MM.1S (cell line): ENCODE results near the gene SERBP1.

Source experiments
- DNase-seq: peaks from one replicate; pipeline ENCODE4 v3.0.0-alpha.2; 2015
- H2AFZ ChIP-seq: fragments of 300-600 bp; sonication (generic); 2 replicates; pipeline ENCODE4 v1.6.0; 2016; ENCODE audit warnings: antibody characterized with exemption, low read length
- H3F3A ChIP-seq: fragments of 300-600 bp; sonication (generic); 2 replicates; pipeline ENCODE4 v1.6.1; 2016; ENCODE audit warnings: mild to moderate bottlenecking, antibody characterized with exemption, low read length, moderate library complexity, mixed read lengths; ENCODE audit not compliant: insufficient read depth
- H3K27ac ChIP-seq: fragments of 300-600 bp; sonication (generic); 2 replicates; pipeline ENCODE4 v1.5.1; 2016; ENCODE audit warnings: mild to moderate bottlenecking, low read length
- H3K27me3 ChIP-seq: fragments of 300-600 bp; sonication (generic); replicated peaks from 2 replicates; pipeline ENCODE4 v1.6.0; 2016; ENCODE audit warnings: low read length; ENCODE audit not compliant: insufficient read depth
- H3K36me3 ChIP-seq: fragments of 300-600 bp; sonication (generic); replicated peaks from 2 replicates; pipeline ENCODE4 v1.6.1; 2016; ENCODE audit warnings: mild to moderate bottlenecking, low read length, mixed read lengths; ENCODE audit not compliant: insufficient read depth
- H3K4me1 ChIP-seq: fragments of 300-600 bp; sonication (generic); 2 replicates; pipeline ENCODE4 v1.6.1; 2016; ENCODE audit warnings: low read length, mixed read lengths
- H3K4me2 ChIP-seq: fragments of 300-600 bp; sonication (generic); 2 replicates; pipeline ENCODE4 v1.6.0; 2016; ENCODE audit warnings: low read depth, low read length
- H3K4me3 ChIP-seq: fragments of 300-600 bp; sonication (generic); 2 replicates; pipeline ENCODE4 v1.5.1; 2016; ENCODE audit warnings: low read length, mixed read lengths
- H3K79me2 ChIP-seq: fragments of 300-600 bp; sonication (generic); 2 replicates; pipeline ENCODE4 v1.6.1; 2016; ENCODE audit warnings: mixed run types, low read length, mixed read lengths
- H3K9ac ChIP-seq: fragments of 300-600 bp; sonication (generic); 2 replicates; pipeline ENCODE4 v1.6.1; 2016; ENCODE audit warnings: low read length, mixed read lengths
- H3K9me2 ChIP-seq: fragments of 300-600 bp; sonication (generic); replicated peaks from 2 replicates; pipeline ENCODE4 v1.6.1; 2016; ENCODE audit warnings: mild to moderate bottlenecking, low read length, mixed read lengths; ENCODE audit not compliant: insufficient read depth
- H3K9me3 ChIP-seq: fragments of 300-600 bp; sonication (generic); replicated peaks from 2 replicates; pipeline ENCODE4 v1.6.1; 2016; ENCODE audit warnings: mild to moderate bottlenecking, low read length, mixed read lengths; ENCODE audit not compliant: insufficient read depth
- H4K20me1 ChIP-seq: fragments of 300-600 bp; sonication (generic); 2 replicates; pipeline ENCODE4 v1.6.1; 2016; ENCODE audit warnings: mild to moderate bottlenecking, low read length, moderate library complexity, mixed read lengths; ENCODE audit not compliant: insufficient read depth
- CTCF ChIP-seq: fragments of 300-600 bp; sonication (generic); IDR thresholded peaks from 2 replicates; pipeline ENCODE4 v1.5.1; 2016; ENCODE audit warnings: antibody characterized with exemption, low read length, mixed read lengths
- EZH2 ChIP-seq: fragments of 300-600 bp; sonication (generic); optimal IDR thresholded peaks from 2 replicates; pipeline ENCODE3; 2017; ENCODE audit warnings: low read depth, mild to moderate bottlenecking, antibody characterized with exemption, low read length, mixed read lengths
- EZH2phosphoT487 ChIP-seq: fragments of 300-600 bp; sonication (generic); IDR thresholded peaks from 2 replicates; pipeline ENCODE4 v1.6.1; 2018; ENCODE audit warnings: antibody characterized with exemption, low read length

Gene SERBP1

GRCh38 chr1:67468066-67468718 lies 38.0 kb upstream of the SERBP1 start:
- no peaks in the 10 kb centered on the region for H4K20me1 ChIP-seq
- H3F3A ChIP-seq = no peaks in the 10 kb centered on the region
- H3K27ac ChIP-seq = no peak overlapping the region
- H3K36me3 ChIP-seq = no peaks in the 10 kb centered on the region
- no peak overlapping the region for H3K4me2 ChIP-seq
- no peak overlapping the region for H2AFZ ChIP-seq
- no peak overlapping the region for H3K9ac ChIP-seq
- no peaks in the 10 kb centered on the region for H3K9me2 ChIP-seq
- no peak for DNase-seq
- H3K79me2 ChIP-seq = no peaks in the 10 kb centered on the region
- H3K4me1 ChIP-seq = no peaks in the 10 kb centered on the region
- TF ChIP-seq EZH2 = no peak
- TF ChIP-seq CTCF = no peak
- TF ChIP-seq EZH2phosphoT487 = no peak
- no peaks in the 10 kb centered on the region for H3K27me3 ChIP-seq
- H3K4me3 ChIP-seq = no peak overlapping the region
- no peaks in the 10 kb centered on the region for H3K9me3 ChIP-seq

- Histone ChIP-seq H3K36me3 (no peaks in the 10 kb centered on the region), H3K9me2 (no peaks in the 10 kb centered on the region), H3F3A (no peaks in the 10 kb centered on the region), H3K4me1 (no peaks in the 10 kb centered on the region), H3K27me3 (no peaks in the 10 kb centered on the region), H3K4me2 (no peak overlapping the region), H3K4me3 (no peak overlapping the region), H4K20me1 (no peaks in the 10 kb centered on the region), H3K9ac (no peak overlapping the region), H3K9me3 (no peaks in the 10 kb centered on the region), H3K79me2 (no peaks in the 10 kb centered on the region), H3K27ac (no peak overlapping the region), H2AFZ (no peak overlapping the region)
- DNase-seq = no peak
- TF ChIP-seq EZH2phosphoT487 (no peak), EZH2 (no peak)
These were observed 35.2 kb upstream of the SERBP1 start for GRCh38 chr1:67465375-67465774.

- Histone ChIP-seq H3K9ac (no peak overlapping the region), H3K27me3 (no peaks in the 10 kb centered on the region), H3K27ac (no peak overlapping the region), H4K20me1 (no peaks in the 10 kb centered on the region), H3K4me3 (no peak overlapping the region), H3K79me2 (no peaks in the 10 kb centered on the region), H3K4me2 (no peak overlapping the region), H3K9me3 (no peaks in the 10 kb centered on the region), H3K9me2 (no peaks in the 10 kb centered on the region), H3K36me3 (no peaks in the 10 kb centered on the region), H3K4me1 (no peaks in the 10 kb centered on the region), H2AFZ (no peak overlapping the region), H3F3A (no peaks in the 10 kb centered on the region)
- DNase-seq = no peak
- TF ChIP-seq EZH2phosphoT487 = no peak
- no peak for TF ChIP-seq CTCF
- TF ChIP-seq EZH2 = no peak
These were observed 34.5 kb upstream of the SERBP1 start for GRCh38 chr1:67464746-67465145.

- no peak overlapping the region for H2AFZ ChIP-seq
- no peak for DNase-seq
- H4K20me1 ChIP-seq = no peaks in the 10 kb centered on the region
- H3K9me3 ChIP-seq = no peaks in the 10 kb centered on the region
- no peak overlapping the region for H3K27ac ChIP-seq
- H3K79me2 ChIP-seq = no peaks in the 10 kb centered on the region
- H3K36me3 ChIP-seq = no peaks in the 10 kb centered on the region
- no peak overlapping the region for H3K9ac ChIP-seq
- H3K9me2 ChIP-seq = no peaks in the 10 kb centered on the region
- H3F3A ChIP-seq = no peaks in the 10 kb centered on the region
- H3K4me1 ChIP-seq = no peaks in the 10 kb centered on the region
- H3K27me3 ChIP-seq = no peaks in the 10 kb centered on the region
- no peak overlapping the region for H3K4me2 ChIP-seq
- no peak overlapping the region for H3K4me3 ChIP-seq
- TF ChIP-seq EZH2phosphoT487 (no peak), EZH2 (no peak), CTCF (no peak)
These were observed 33.9 kb upstream of the SERBP1 start for GRCh38 chr1:67464058-67464457.
